Measurements from ENCODE around the gene TEX48. TPM values are rescaled to one million over a fixed set of nuclear protein-coding genes. Genes with fewer than 3 reads are reported as not detected.

The TEX48 gene
- total and polyA plus RNA-seq, 2 donors (not counting 1 experiment from before 2014, with no cell fraction given) = not detected

- Histone ChIP-seq H3K9me3 (ENCODE audit: control extremely low read depth in 1 of 3, control insufficient read depth in 2 of 3, insufficient read depth in 1 of 3, low read length in 2 of 3) (peaks cover 0 to 3% (median 0%) of the 10 kb centered on the region in 3 donors), H3K79me2 (ENCODE audit: control insufficient read depth, insufficient read depth, low read length) (no peaks in the 10 kb centered on the region), H2AFZ (ENCODE audit: insufficient read depth, low read depth, low read length, poor library complexity, severe bottlenecking) (no peak overlapping the region), H3K4me3 (ENCODE audit: control extremely low read depth in 1 of 5, extremely low read depth in 1 of 5, insufficient read depth in 1 of 5, low read depth in 2 of 5, low read length in 4 of 5) (no peak overlapping the region), H3K27ac (ENCODE audit: low read length in 2 of 2) (no peak overlapping the region), H4K20me1 (ENCODE audit: control insufficient read depth, insufficient read depth, low read length, poor library complexity, severe bottlenecking) (no peaks in the 10 kb centered on the region), H3K27me3 (replicated peaks in 1 of 4; ENCODE audit: control extremely low read depth in 1 of 4, control insufficient read depth in 3 of 4, insufficient read depth in 4 of 4, low read length in 3 of 4) (peaks cover 0 to 8% (median 3%) of the 10 kb centered on the region in 4 experiments), H3K9ac (ENCODE audit: low read length) (no peak overlapping the region), H3K4me1 (ENCODE audit: control insufficient read depth in 2 of 2, insufficient read depth in 2 of 2, low read length in 2 of 2) (peaks cover 0 to 3% of the 10 kb centered on the region in 2 donors), H3K4me2 (replicated peaks; ENCODE audit: low read depth, low read length, poor library complexity, severe bottlenecking) (no peak overlapping the region), H3K36me3 (replicated peaks in 1 of 2; ENCODE audit: control extremely low read depth in 1 of 2, control insufficient read depth in 1 of 2, extremely low read depth in 1 of 2, insufficient read depth in 2 of 2, low read length in 1 of 2) (no peaks in the 10 kb centered on the region)
- H3K4me1 Mint-ChIP-seq = peaks cover 7% of the 10 kb centered on the region
- POLR2A ChIA-PET = no interaction called here
- TF ChIP-seq CTCF (IDR thresholded peaks at IDR 0.05) = no peak
- no peak for TF ChIP-seq EZH2 (IDR thresholded peaks at IDR 0.05; ENCODE audit: borderline replicate concordance, insufficient read depth, low read depth, low read length, poor library complexity, severe bottlenecking)
- peaks cover 20% of the 10 kb centered on the region for H3K27me3 Mint-ChIP-seq
- CTCF ChIA-PET = interaction anchor here (1.1 kb wide), 1 partner anchor 317 kb away, joined by 3 read pairs; no protein-coding TSS in a partner anchor
- 82% methylated on average over 1 of the region's 4 CpGs for WGBS (ENCODE audit: insufficient coverage)
- H3K27ac Mint-ChIP-seq = no peak overlapping the region
- DNase-seq (no peak), ATAC-seq (ENCODE audit: low read depth) (no peak)
- H3K9me3 Mint-ChIP-seq (ENCODE audit: insufficient read depth) = no peaks in the 10 kb centered on the region
- intact Hi-C loops (cut with micrococcal nuclease) = no loop called here
- H3K4me3 Mint-ChIP-seq = no peak overlapping the region
Measured at GRCh38 chr9:114697951-114698351, 16.0 kb upstream of the TEX48 start.

DNA sequence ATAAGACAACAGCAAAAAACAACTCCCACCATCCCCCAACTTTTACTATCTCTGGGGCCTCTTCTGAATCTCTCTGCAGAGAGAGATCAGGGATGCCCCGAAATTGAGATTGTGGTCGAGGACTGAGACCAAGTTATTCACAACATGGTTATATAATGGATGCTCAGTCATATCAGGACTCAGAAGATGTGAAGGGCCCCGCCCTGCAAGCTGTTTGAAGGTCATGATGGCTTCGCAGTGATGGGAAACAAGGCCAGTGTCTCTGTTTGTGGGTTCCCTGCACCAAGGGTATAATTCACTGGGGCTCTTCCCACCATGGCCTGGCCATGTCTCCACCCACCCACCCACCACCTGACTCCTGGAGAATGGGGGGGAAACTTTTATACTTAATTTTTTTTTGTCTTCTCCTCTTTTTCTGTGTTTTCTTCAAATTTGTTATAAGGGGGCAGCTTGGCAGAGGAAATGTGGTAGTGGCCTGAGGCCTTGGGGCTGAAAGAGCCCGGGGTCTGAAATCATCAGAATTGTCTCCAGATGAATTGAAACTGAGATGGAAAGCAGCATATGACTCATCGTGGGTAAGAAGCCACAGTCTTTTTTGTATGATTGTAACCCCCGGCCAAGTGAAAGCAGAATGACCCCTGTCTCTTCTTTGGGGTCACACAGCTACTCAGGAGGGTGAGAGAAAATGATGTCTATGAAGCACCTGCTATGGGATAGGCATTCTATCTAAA, 15.0 kb upstream of the TEX48 start:
- H3K79me2 ChIP-seq (ENCODE audit: control insufficient read depth, insufficient read depth, low read length) = no peaks in the 10 kb centered on the region
- TF ChIP-seq EZH2 (IDR thresholded peaks at IDR 0.05; ENCODE audit: borderline replicate concordance, insufficient read depth, low read depth, low read length, poor library complexity, severe bottlenecking) = no peak
- no peak for TF ChIP-seq CTCF (IDR thresholded peaks at IDR 0.05)
- no peak overlapping the region for H3K4me2 ChIP-seq (replicated peaks; ENCODE audit: low read depth, low read length, poor library complexity, severe bottlenecking)
- H3K9me3 ChIP-seq (ENCODE audit: control extremely low read depth in 1 of 3, control insufficient read depth in 2 of 3, insufficient read depth in 1 of 3, low read length in 2 of 3) = peaks cover 0 to 3% (median 0%) of the 10 kb centered on the region in 3 donors
- ChIA-PET CTCF (no interaction called here), POLR2A (no interaction called here)
- DNase-seq (no peak), ATAC-seq (ENCODE audit: low read depth) (no peak)
- Mint-ChIP-seq H3K4me1 (peaks cover 7% of the 10 kb centered on the region), H3K27ac (no peak overlapping the region), H3K27me3 (peaks cover 23% of the 10 kb centered on the region), H3K4me3 (no peak overlapping the region), H3K9me3 (ENCODE audit: insufficient read depth) (no peaks in the 10 kb centered on the region)
- no peak overlapping the region for H2AFZ ChIP-seq (ENCODE audit: insufficient read depth, low read depth, low read length, poor library complexity, severe bottlenecking)
- H3K4me1 ChIP-seq (ENCODE audit: control insufficient read depth in 2 of 2, insufficient read depth in 2 of 2, low read length in 2 of 2) = peaks cover 0 to 3% of the 10 kb centered on the region in 2 donors
- peaks cover 0 to 8% (median 5%) of the 10 kb centered on the region in 4 experiments for H3K27me3 ChIP-seq (replicated peaks in 1 of 4; ENCODE audit: control extremely low read depth in 1 of 4, control insufficient read depth in 3 of 4, insufficient read depth in 4 of 4, low read length in 3 of 4)
- no peaks in the 10 kb centered on the region for H3K36me3 ChIP-seq (replicated peaks in 1 of 2; ENCODE audit: control extremely low read depth in 1 of 2, control insufficient read depth in 1 of 2, extremely low read depth in 1 of 2, insufficient read depth in 2 of 2, low read length in 1 of 2)
- H3K27ac ChIP-seq (ENCODE audit: low read length in 2 of 2) = no peak overlapping the region
- WGBS (ENCODE audit: insufficient coverage) = 79% methylated on average over 4 of the region's 7 CpGs
- H3K4me3 ChIP-seq (ENCODE audit: control extremely low read depth in 1 of 5, extremely low read depth in 1 of 5, insufficient read depth in 1 of 5, low read depth in 2 of 5, low read length in 4 of 5) = no peak overlapping the region
- no peaks in the 10 kb centered on the region for H4K20me1 ChIP-seq (ENCODE audit: control insufficient read depth, insufficient read depth, low read length, poor library complexity, severe bottlenecking)
- no peak overlapping the region for H3K9ac ChIP-seq (ENCODE audit: low read length)
- intact Hi-C loops (cut with micrococcal nuclease) = no loop called here
